AG09309 (cell line): Measurements from ENCODE around the gene MND1.
A peak's percentile ranks its signal among the peaks of the same experiment; 100 is the strongest.

Experiments
- DNase-seq: peaks from one replicate; pipeline ENCODE4 v3.0.0-alpha.2; 2010; ENCODE audit warnings: low read depth
- H3K4me3 ChIP-seq: 2 replicates; pipeline ENCODE4 v1.5.1; 2011; ENCODE audit warnings: mild to moderate bottlenecking, low read depth, low read length, moderate library complexity; ENCODE audit not compliant: control insufficient read depth
- TF ChIP-seq, protein P1 (sequence below): IDR thresholded peaks from 2 replicates; pipeline ENCODE4 v1.5.1; 2011; ENCODE audit warnings: mild to moderate bottlenecking, low read depth, low read length, inconsistent platforms; ENCODE audit not compliant: insufficient read depth, control insufficient read depth; ENCODE audit errors: missing control alignments

The MND1 gene

DNA sequence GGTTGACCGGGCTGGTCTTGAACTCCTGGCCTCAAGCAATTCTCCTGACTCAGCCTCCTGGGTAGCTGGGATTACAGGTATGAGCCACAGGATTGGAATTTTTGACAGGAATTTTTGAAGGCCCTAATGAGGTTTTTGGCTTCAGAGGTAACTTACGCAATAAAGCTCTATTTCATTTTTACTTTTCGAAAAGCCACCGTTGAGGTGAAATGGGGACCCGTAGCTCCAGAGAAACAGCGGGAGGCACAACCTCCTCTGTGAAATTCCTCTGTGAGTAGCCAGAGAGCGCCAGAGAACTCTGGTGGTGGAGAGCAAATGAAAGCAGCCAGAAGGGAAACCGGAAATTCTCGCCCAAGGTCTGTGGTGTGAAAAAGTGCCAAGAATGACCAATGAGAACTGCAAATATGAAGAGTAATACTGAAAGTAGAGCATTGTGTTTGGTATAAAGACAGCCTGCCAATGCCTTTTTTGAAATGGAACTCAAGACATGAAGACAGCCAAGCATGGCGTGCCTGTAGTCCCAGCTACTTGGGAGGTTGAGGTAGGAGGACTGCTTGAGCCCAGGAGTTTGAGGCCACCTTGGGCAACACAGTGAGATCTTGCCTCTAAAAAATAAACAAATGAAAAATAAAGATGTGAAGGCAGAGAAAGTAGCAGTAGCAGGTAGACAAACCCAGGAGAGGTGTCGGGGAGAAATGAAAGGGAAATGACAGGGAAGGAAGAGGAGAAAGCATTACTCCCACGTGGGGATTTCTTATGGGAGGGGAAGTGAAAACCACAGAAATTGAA is 88.7 kb downstream of the MND1 start:
- TF ChIP-seq, protein P1, sequence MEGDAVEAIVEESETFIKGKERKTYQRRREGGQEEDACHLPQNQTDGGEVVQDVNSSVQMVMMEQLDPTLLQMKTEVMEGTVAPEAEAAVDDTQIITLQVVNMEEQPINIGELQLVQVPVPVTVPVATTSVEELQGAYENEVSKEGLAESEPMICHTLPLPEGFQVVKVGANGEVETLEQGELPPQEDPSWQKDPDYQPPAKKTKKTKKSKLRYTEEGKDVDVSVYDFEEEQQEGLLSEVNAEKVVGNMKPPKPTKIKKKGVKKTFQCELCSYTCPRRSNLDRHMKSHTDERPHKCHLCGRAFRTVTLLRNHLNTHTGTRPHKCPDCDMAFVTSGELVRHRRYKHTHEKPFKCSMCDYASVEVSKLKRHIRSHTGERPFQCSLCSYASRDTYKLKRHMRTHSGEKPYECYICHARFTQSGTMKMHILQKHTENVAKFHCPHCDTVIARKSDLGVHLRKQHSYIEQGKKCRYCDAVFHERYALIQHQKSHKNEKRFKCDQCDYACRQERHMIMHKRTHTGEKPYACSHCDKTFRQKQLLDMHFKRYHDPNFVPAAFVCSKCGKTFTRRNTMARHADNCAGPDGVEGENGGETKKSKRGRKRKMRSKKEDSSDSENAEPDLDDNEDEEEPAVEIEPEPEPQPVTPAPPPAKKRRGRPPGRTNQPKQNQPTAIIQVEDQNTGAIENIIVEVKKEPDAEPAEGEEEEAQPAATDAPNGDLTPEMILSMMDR: peak; percentile 74
- DNase-seq: peak; percentile 87
- H3K4me3 ChIP-seq: no peak overlapping the region

DNA sequence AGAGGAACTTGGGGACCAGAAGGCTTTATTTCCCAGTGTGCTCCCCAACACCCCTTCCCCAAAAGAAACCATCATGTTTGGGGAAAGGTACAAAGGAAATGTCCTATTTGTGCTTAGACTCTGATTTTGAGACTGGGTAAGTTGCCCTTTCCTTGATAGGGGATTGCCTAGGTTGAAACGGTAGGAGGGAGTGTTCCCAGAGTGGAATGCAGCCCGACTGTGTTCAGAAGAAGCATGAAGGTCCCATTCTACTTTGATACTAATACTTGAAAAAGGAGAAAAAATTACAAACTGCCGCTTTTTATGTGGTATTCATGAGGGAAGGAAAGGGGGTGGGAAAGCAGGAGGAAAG is 89.2 kb downstream of the MND1 start:
- no peak for DNase-seq
- H3K4me3 ChIP-seq: no peak overlapping the region
- TF ChIP-seq, protein P1: no peak

DNA sequence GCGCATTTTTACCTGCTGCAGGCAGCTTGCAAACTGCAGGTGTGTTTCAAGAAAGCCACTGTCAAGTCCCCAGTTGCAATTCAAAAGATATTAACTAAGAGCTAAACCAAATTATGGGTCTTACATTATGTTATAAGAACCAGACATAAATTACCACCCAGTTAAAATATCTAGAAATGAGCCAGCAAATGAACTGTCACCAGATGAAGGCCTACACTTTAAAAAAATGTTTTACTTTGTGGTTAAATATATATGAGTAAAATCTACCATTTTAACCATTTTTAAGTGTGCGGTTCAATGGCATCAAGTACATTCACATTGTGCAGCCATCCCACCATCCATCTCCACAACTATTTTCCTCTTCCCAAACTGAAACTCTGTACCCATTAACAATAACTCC is 89.7 kb downstream of the MND1 start:
- no peak overlapping the region for H3K4me3 ChIP-seq
- TF ChIP-seq, protein P1: no peak
- DNase-seq: no peak

DNA sequence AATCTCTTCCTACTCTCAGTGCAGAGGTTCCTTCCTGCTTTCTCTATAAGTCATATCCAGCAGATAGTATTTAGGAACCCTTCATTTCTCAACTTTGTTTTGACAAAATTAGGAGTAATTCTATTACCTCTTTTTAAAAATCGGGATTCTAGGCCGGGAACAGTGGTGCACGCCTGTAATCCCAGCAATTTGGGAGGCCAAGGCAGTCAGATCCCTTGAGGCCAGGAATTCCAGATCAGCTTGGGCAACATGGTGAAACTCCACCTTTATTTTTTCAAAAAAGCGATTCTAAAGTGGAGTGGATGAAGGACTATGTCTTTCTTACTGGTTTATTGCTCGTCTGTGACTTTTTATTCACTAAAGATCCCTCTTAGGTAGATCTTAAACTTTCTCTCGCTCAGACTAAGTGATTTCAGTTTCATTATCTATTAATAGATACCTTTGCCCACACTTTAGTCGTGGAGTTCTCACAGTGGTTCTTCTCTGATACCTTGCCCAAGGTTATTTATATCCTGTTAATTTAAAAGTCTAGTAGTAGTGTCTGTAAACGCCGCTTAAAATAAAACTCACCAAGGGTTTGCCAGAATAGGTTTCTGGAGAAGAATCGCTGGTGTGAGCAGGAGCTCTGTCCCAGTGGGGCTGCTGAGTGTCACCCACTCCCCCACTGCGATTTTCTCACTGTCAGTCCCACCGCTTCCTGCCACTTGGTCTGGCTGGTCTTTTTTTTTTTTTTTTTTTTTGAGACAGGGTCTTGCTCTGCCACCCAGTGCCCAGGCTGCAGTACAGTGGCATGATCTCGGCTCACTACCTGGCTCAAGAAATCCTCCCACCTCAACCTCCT is 94.6 kb downstream of the MND1 start:
- no peak for DNase-seq
- TF ChIP-seq, protein P1: no peak
- H3K4me3 ChIP-seq: no peak overlapping the region

DNA sequence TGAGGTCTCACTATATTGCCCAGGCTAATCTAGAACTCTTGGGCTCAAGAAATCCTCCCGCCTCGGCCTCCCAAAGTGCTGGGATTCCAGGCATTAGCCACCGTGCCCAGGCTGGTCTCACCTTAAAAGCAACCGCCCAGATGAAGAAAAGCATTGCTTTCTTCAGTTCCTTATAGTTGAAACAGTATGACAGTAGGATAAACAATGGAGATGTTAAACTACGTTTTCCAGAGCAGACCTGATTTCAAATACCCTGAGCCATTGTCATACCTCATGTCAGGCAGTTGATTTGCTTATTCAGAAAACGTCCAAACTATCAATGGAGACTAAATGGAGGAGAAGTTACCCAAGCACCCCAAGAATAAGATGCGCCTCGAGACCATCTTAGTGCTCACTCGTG is 95.3 kb downstream of the MND1 start:
- no peak for DNase-seq

DNA sequence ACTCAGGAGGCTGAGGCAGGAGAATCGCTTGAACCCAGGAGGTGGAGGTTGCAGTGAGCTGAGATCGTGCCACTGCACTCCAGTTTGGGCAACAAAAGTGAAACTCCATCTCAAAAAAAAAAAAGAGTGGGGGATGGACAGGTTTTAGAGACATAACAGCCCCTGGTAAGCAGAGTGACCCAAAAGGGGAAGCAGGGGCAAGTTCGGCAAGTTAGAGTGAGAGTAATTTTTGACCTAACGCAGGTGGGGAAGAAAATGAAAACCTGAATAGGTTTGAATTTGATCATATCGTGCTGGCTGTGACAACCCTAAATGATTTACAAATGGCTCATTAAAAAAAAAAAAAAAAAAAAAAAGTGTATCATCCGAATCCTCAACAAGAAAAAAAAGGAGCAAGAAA is 96.0 kb downstream of the MND1 start:
- no peak overlapping the region for H3K4me3 ChIP-seq
- DNase-seq: no peak
- TF ChIP-seq, protein P1: no peak

More for the DNA sequence above, 95.3 kb downstream of the MND1 start:
- no peak overlapping the region for H3K4me3 ChIP-seq
- TF ChIP-seq, protein P1: no peak
